Measurements from ENCODE around the gene DCUN1D3. TPM values are rescaled to one million over a fixed set of nuclear protein-coding genes. Genes with fewer than 3 reads are reported as not detected.

Gene DCUN1D3
- total and polyA plus RNA-seq, 3 experiments from 2014 or later, result 1.4 to 13.2 (median 12.7) TPM

DNA sequence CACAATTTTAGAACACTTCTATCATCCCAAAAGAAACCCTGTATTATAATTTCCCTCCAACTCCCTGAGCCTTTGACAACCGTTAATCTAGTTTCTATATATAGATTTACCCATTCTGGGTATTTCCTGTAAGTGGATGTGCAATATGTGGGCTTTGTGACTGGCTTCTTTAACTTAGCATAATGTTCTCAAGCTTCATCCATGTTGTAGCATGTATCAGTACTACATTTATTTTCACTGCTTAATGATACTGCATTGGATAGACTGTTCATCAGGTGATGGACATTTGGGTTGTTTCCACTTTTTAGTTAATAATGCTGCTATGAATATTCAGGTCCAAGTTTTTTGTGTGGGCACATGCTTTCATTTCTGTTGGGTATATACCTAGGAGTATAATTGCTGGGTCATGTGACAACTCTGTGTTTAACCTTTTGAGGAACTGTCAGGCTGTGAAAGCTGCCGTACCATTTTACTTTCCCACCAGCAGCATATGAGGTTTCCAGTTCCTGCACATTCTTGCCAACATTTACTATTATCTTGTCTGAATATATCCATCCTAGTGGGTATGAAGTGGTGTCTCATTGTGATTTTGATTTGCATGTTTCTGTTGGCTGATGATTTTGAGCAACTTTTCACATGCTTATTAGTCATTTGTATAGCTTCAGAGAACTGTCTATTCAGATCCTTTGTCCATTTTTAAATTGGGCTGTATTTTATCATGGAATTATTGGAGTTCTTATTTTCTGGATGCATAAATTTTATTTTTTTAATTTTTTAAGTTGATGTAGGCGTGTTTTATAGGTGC lies 77.4 kb downstream of the DCUN1D3 start:
- ChIA-PET POLR2A (no interaction called here), CTCF (interaction anchor here (1.3 kb wide), 1 partner anchor 77 kb away, joined by 3 read pairs; the partner anchor contains the start of genes DCUN1D3 and LYRM1)
- no peak overlapping the region for H3K27ac ChIP-seq (ENCODE audit: low read depth, low read length)
- no peaks in the 10 kb centered on the region for H3K9me3 Mint-ChIP-seq
- no peaks in the 10 kb centered on the region for H3K36me3 Mint-ChIP-seq
- H3K9me3 ChIP-seq (ENCODE audit: low read length), result no peaks in the 10 kb centered on the region
- DNase-seq, result no peak
- no peaks in the 10 kb centered on the region for H3K36me3 ChIP-seq (ENCODE audit: insufficient read depth, low read length)
- no peaks in the 10 kb centered on the region for H3K27me3 ChIP-seq (ENCODE audit: insufficient read depth, low read length, poor library complexity, severe bottlenecking)
- no peaks in the 10 kb centered on the region for H3K4me1 ChIP-seq (ENCODE audit: insufficient read depth, low read length)
- no peaks in the 10 kb centered on the region for H3K27me3 Mint-ChIP-seq
- H3K27ac Mint-ChIP-seq, result no peak overlapping the region
- H3K4me3 Mint-ChIP-seq, result no peak overlapping the region
- H3K4me1 Mint-ChIP-seq, result peaks cover 0 to 5% (median 5%) of the 10 kb centered on the region in 3 donors
- H3K4me3 ChIP-seq (ENCODE audit: low read length), result no peak overlapping the region

DNA sequence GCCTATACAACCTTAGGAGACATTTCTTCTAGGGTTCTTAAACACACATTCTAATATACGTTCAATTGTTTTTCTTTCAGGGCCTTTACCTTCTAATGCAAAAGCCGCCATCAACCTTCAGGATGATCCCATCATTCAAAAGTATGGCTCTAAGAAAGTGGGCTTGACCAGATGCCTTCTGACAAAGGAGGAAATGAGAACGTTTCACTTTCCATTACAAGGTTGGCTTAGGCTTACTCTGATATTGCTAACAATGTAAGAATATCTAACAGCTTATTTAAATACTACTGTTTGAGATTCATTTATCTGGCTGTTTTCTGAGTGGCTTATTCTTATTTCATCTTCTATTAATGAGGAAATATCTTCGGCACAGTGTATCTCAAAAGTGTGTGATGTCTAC lies 78.5 kb downstream of the DCUN1D3 start:
- CTCF ChIA-PET, result no interaction called here
- no peaks in the 10 kb centered on the region for H3K27me3 ChIP-seq (ENCODE audit: insufficient read depth, low read length, poor library complexity, severe bottlenecking)
- H3K9me3 Mint-ChIP-seq, result no peaks in the 10 kb centered on the region
- H3K4me1 ChIP-seq (ENCODE audit: insufficient read depth, low read length), result no peaks in the 10 kb centered on the region
- H3K27ac Mint-ChIP-seq, result no peak overlapping the region
- peaks cover 0 to 5% (median 5%) of the 10 kb centered on the region in 3 donors for H3K4me1 Mint-ChIP-seq
- no peak overlapping the region for H3K27ac ChIP-seq (ENCODE audit: low read depth, low read length)
- POLR2A ChIA-PET, result no interaction called here
- H3K9me3 ChIP-seq (ENCODE audit: low read length), result no peaks in the 10 kb centered on the region
- no peaks in the 10 kb centered on the region for H3K27me3 Mint-ChIP-seq
- no peak overlapping the region for H3K4me3 Mint-ChIP-seq
- no peaks in the 10 kb centered on the region for H3K36me3 ChIP-seq (ENCODE audit: insufficient read depth, low read length)
- no peak for DNase-seq
- H3K4me3 ChIP-seq (ENCODE audit: low read length), result no peak overlapping the region
- no peaks in the 10 kb centered on the region for H3K36me3 Mint-ChIP-seq

DNA sequence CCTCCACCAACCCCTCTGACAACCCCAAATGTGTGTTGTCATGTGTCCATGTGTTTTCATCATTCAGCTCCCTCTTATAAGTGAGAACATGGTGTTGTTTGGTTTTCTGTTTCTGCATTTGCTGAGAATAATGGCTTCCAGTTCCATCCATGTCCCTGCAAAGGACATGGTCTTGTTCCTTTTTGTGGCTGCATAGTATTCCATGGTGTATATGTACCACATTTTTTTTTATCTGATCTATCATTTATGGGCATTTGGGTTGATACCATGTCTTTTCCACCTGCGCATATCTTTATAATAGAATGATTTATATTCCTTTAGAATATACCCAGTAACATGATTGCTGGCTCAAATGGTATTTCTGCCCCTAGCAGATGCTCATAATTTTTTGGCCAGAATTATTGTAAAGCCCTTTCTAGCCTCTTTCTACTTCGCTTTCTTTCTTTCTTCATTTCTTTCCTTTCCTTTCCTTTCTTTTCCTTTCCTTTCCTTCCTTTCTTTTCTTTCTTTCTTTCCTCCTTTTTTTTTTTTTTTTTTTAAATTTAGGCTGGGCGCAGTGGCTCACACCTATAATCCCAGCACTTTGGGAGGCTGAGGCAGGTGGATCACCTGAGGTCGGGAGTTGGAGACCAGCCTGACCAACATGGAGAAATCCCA lies 81.1 kb downstream of the DCUN1D3 start:
- H3K4me1 Mint-ChIP-seq, result peaks cover 10 to 16% (median 11%) of the 10 kb centered on the region in 3 donors
- Histone ChIP-seq H3K36me3 (ENCODE audit: insufficient read depth, low read length) (no peaks in the 10 kb centered on the region), H3K4me1 (ENCODE audit: insufficient read depth, low read length) (no peaks in the 10 kb centered on the region), H3K9me3 (ENCODE audit: low read length) (no peaks in the 10 kb centered on the region), H3K4me3 (ENCODE audit: low read length) (no peak overlapping the region), H3K27ac (ENCODE audit: low read depth, low read length) (no peak overlapping the region), H3K27me3 (ENCODE audit: insufficient read depth, low read length, poor library complexity, severe bottlenecking) (no peaks in the 10 kb centered on the region)
- no peaks in the 10 kb centered on the region for H3K9me3 Mint-ChIP-seq
- peak overlapping the region in 1 of 8 donors; percentile 24 for H3K27ac Mint-ChIP-seq
- no peak overlapping the region for H3K4me3 Mint-ChIP-seq
- H3K36me3 Mint-ChIP-seq, result no peaks in the 10 kb centered on the region
- ChIA-PET POLR2A (no interaction called here), CTCF (interaction anchor here (1.1 to 1.4 kb wide), 2 partner anchors 12 to 31 kb away, joined by 3 to 5 read pairs; no protein-coding TSS in a partner anchor)
- no peak for DNase-seq
- H3K27me3 Mint-ChIP-seq, result no peaks in the 10 kb centered on the region

DNA sequence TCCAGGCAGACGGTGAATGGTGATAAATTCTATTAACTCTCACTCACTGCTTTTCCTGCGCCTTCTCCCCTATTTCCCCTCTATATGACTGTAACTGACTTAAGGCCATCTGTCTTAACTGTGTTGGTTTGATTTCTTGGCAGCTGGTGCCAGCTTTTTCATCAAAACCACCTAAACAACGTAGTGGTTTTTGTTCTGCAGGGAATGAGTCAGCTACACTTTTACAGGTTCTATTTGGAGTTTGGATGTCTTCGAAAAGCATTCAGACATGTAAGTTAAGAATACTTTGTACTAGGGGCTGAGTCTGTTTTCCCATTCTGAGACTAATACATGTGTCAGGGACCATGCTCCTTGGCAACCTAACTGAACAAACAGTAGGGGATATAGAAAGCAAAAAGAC lies 85.4 kb downstream of the DCUN1D3 start:
- Histone ChIP-seq H3K9me3 (ENCODE audit: low read length) (no peaks in the 10 kb centered on the region), H3K27me3 (ENCODE audit: insufficient read depth, low read length, poor library complexity, severe bottlenecking) (no peaks in the 10 kb centered on the region), H3K36me3 (ENCODE audit: insufficient read depth, low read length) (no peaks in the 10 kb centered on the region), H3K4me3 (ENCODE audit: low read length) (no peak overlapping the region), H3K4me1 (ENCODE audit: insufficient read depth, low read length) (no peaks in the 10 kb centered on the region), H3K27ac (ENCODE audit: low read depth, low read length) (no peak overlapping the region)
- peak overlapping the region in 1 of 8 donors; percentile 45 for H3K27ac Mint-ChIP-seq
- no peaks in the 10 kb centered on the region for H3K27me3 Mint-ChIP-seq
- peak overlapping the region in 1 of 7 donors; percentile 8 for H3K4me3 Mint-ChIP-seq
- H3K9me3 Mint-ChIP-seq, result no peaks in the 10 kb centered on the region
- no peak for DNase-seq
- ChIA-PET CTCF (no interaction called here), POLR2A (no interaction called here)
- no peaks in the 10 kb centered on the region for H3K36me3 Mint-ChIP-seq
- peaks cover 7 to 17% (median 11%) of the 10 kb centered on the region in 3 donors for H3K4me1 Mint-ChIP-seq

DNA sequence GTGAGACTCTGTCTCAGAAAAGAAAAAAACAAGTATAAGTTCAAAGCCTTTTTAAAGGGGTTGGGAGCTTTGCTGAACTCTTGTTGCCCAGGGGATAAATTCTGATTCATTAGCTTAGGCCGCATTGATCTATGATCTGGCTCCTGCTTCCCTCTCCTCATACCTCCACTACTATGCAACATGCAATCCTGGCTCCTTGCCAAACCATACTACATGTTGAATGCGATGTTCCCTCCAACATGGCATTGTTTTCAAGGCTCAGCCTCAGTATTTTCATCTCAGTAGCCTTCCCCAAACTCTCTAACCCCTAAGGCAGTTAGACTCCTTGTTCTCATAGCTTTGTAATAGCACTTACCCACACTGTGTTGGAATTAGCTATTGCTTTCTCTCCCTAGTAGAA lies 87.6 kb downstream of the DCUN1D3 start:
- Mint-ChIP-seq H3K27me3 (no peaks in the 10 kb centered on the region), H3K27ac (no peak overlapping the region), H3K36me3 (no peaks in the 10 kb centered on the region), H3K4me1 (peaks cover 11 to 26% (median 19%) of the 10 kb centered on the region in 3 donors), H3K4me3 (peak overlapping the region in 1 of 7 donors; percentile 60), H3K9me3 (no peaks in the 10 kb centered on the region)
- Histone ChIP-seq H3K27me3 (ENCODE audit: insufficient read depth, low read length, poor library complexity, severe bottlenecking) (no peaks in the 10 kb centered on the region), H3K9me3 (ENCODE audit: low read length) (no peaks in the 10 kb centered on the region), H3K4me3 (ENCODE audit: low read length) (no peak overlapping the region), H3K36me3 (ENCODE audit: insufficient read depth, low read length) (no peaks in the 10 kb centered on the region), H3K4me1 (ENCODE audit: insufficient read depth, low read length) (peaks cover 1% of the 10 kb centered on the region), H3K27ac (ENCODE audit: low read depth, low read length) (no peak overlapping the region)
- ChIA-PET CTCF (no interaction called here), POLR2A (no interaction called here)
- DNase-seq, result no peak

DNA sequence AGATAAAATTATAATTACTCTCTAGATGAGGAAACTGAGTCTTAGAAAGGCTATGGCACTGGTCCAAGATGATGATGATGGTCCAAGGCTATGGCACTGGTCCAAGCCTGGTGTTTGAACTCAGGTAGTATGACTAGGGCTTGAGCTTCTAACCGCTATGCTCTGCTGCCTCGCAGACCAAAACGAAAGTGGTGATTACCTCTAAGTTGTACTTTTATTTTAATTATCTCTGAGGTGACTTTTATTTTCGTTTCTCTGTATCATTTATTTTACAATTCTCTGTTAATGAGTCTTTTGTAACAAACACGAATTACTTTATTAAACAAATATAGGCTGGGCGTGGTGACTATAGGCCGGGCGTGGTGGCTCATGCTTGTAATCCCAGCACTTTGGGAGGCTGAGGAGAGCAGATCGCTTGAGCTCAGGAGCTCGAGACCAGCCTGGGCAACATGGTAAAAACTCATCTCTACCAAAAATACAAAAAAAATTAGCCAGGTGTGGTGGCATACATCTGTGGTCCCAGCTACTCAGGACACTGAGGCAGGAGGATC lies 88.2 kb downstream of the DCUN1D3 start:
- H3K27ac Mint-ChIP-seq, result no peak overlapping the region
- Histone ChIP-seq H3K36me3 (ENCODE audit: insufficient read depth, low read length) (no peaks in the 10 kb centered on the region), H3K9me3 (ENCODE audit: low read length) (no peaks in the 10 kb centered on the region), H3K27ac (ENCODE audit: low read depth, low read length) (no peak overlapping the region), H3K4me1 (ENCODE audit: insufficient read depth, low read length) (peaks cover 7% of the 10 kb centered on the region), H3K4me3 (ENCODE audit: low read length) (no peak overlapping the region), H3K27me3 (ENCODE audit: insufficient read depth, low read length, poor library complexity, severe bottlenecking) (no peaks in the 10 kb centered on the region)
- no peak overlapping the region for H3K4me3 Mint-ChIP-seq
- no peaks in the 10 kb centered on the region for H3K9me3 Mint-ChIP-seq
- H3K27me3 Mint-ChIP-seq, result no peaks in the 10 kb centered on the region
- no peaks in the 10 kb centered on the region for H3K36me3 Mint-ChIP-seq
- CTCF ChIA-PET, result no interaction called here
- DNase-seq, result no peak
- peaks cover 14 to 29% (median 23%) of the 10 kb centered on the region in 3 donors for H3K4me1 Mint-ChIP-seq
- POLR2A ChIA-PET, result no interaction called here

DNA sequence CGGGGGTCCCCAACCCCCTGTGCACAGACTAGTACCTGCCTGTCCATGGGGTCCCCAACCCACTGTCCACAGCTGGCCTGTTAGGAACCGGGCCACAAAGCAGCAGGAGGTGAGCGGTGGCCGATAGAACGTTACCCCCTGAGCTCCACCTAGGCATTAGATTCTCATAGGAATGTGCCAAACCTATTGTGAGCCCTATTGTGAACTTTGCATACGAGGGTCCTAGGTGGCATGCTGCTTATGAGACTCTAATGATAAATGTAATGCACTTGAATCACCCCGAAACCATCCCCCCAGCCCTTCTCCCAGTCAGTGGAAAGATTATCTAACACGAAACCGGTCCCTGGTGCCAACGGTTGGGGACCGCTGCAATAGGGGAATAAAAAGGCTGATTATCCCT lies 92.3 kb downstream of the DCUN1D3 start:
- CTCF ChIA-PET, result interaction anchor here (1.9 kb wide), 1 partner anchor 67 kb away, joined by 10 read pairs; no protein-coding TSS in a partner anchor
- no peaks in the 10 kb centered on the region for H3K9me3 Mint-ChIP-seq
- H3K4me1 Mint-ChIP-seq, result peaks cover 16 to 25% (median 24%) of the 10 kb centered on the region in 3 donors
- no peak overlapping the region for H3K4me3 ChIP-seq (ENCODE audit: low read length)
- H3K27ac ChIP-seq (ENCODE audit: low read depth, low read length), result peak overlapping the region; percentile 84
- H3K4me3 Mint-ChIP-seq, result peak overlapping the region; percentile 79 to 99 (median 99)
- no peaks in the 10 kb centered on the region for H3K9me3 ChIP-seq (ENCODE audit: low read length)
- H3K36me3 ChIP-seq (ENCODE audit: insufficient read depth, low read length), result no peaks in the 10 kb centered on the region
- no peak for DNase-seq
- H3K36me3 Mint-ChIP-seq, result peaks cover 0 to 5% (median 0%) of the 10 kb centered on the region in 3 donors
- H3K27ac Mint-ChIP-seq, result peak overlapping the region in 5 of 8 donors; percentile 12 to 73 (median 51)
- POLR2A ChIA-PET, result interaction anchor here (1.2 kb wide), 1 partner anchor 67 kb away, joined by 3 read pairs; no protein-coding TSS in a partner anchor
- no peaks in the 10 kb centered on the region for H3K27me3 Mint-ChIP-seq
- H3K27me3 ChIP-seq (ENCODE audit: insufficient read depth, low read length, poor library complexity, severe bottlenecking), result no peaks in the 10 kb centered on the region
- H3K4me1 ChIP-seq (ENCODE audit: insufficient read depth, low read length), result peaks cover 8% of the 10 kb centered on the region
